Activated CD4-positive, alpha-beta T cell treated with anti-CD3 and anti-CD28 coated beads, Interleukin-2, amount 10 ng/mL, durations not matched to agents 7 days and 5 days (primary cell): Measurements from ENCODE around the gene BCL2L14. TPM values are rescaled to one million over a fixed set of nuclear protein-coding genes. Genes with fewer than 3 reads are reported as not detected.

Source experiments
- CTCF ChIA-PET: fragments of 350-600 bp; sonication (Branson Sonifier 250); formaldehyde crosslinking; loops from one replicate; lab custom pipeline; 2021; ENCODE audit warnings: antibody characterized with exemption; lab: Charles Lee
- POLR2A ChIA-PET: fragments of 350-600 bp; sonication (Branson Sonifier 250); formaldehyde crosslinking; loops from one replicate; lab custom pipeline; 2021; ENCODE audit warnings: antibody characterized with exemption; lab: Charles Lee
- DNase-seq: peaks from one replicate; pipeline ENCODE4 v3.0.0-alpha.2; 2020
- H3K27ac Mint-ChIP-seq: one replicate; pipeline ENCODE4 v1.8.0; 2021; ENCODE audit warnings: mild to moderate bottlenecking, moderate library complexity, mixed read lengths
- H3K27me3 Mint-ChIP-seq: one replicate; pipeline ENCODE4 v1.8.0; 2021; ENCODE audit warnings: mixed read lengths
- H3K36me3 Mint-ChIP-seq: one replicate; pipeline ENCODE4 v1.8.0; 2021; ENCODE audit warnings: low read depth, mixed read lengths
- H3K4me1 Mint-ChIP-seq: one replicate; pipeline ENCODE4 v1.8.0; 2021; ENCODE audit warnings: mixed read lengths
- H3K4me3 Mint-ChIP-seq: one replicate; pipeline ENCODE4 v1.8.0; 2021; ENCODE audit warnings: mild to moderate bottlenecking, moderate library complexity, mixed read lengths
- H3K9me3 Mint-ChIP-seq: one replicate; pipeline ENCODE4 v1.8.0; 2021; ENCODE audit warnings: mixed read lengths
- total RNA-seq, 2 experiments: library from RNA; stranded (reverse); gene quantifications; one replicate each; pipeline ENCODE4 v1.2.3, GENCODE V29; 2021

BCL2L14 gene
- total RNA-seq, result 1 to 10 TPM; 6.5 to 8.0 TPM

DNA sequence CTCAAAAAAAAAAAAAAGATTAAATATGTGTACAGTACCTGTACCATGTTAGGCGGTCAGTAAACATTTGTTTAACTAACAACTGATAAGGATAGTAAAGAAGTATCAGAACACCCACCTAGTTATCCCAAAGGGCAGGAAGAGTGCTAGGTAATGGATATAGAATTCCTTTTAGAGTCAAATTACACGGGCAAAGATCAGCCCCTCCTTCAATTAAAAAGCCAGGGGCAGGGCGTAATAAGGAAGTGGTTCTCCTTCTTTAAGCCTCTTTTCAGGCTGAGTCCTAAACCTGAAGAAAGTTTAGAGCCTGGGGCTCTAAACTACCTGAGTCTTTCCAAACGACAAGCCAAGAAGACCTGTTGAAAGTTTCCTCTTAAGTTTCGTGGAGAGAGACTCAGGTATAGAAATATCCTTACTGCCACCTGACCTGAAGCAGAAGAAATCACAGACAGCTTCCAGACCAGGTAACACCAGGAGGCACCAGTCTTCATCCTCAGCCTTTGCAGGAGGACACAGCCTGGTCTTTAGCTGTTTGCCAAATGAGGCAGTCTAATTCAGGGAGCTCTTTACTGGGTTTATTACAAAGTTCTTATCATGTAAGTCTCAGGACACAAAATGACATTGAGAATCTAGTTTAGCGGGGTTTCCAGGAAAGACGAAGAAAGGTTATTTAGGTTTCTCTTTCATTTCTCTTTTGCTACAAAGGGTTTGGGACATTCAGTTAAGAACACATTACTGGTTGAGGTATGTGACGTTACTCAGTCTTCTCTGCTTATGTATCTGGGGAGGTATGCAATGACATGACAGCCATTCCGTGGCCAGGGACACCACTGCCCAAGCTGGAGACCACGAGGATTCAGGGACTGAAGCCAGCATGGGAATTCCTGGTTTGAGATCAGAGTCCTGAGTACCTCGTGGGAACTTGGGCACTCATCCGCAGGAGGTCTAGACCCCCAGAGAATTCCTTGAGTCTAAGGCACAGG is at the start of gene BCL2L14:
TSS of gene BCL2L14 (plus strand) at position 266 of the 983 bp plus-strand sequence. CDS start 8,367 bp downstream, outside the sequence.
- Mint-ChIP-seq H3K4me3 (peak within 1 kb of the TSS; percentile 81), H3K27ac (peak within 1 kb of the TSS; percentile 90), H3K9me3 (no peaks in the 10 kb centered on the region), H3K27me3 (no peaks in the 10 kb centered on the region), H3K4me1 (peaks cover 36% of the 10 kb centered on the region), H3K36me3 (peaks cover 2% of the 10 kb centered on the region)
- ChIA-PET POLR2A (interaction anchor here (1.1 kb wide), 1 partner anchor 525 kb away, joined by 4 read pairs; no protein-coding TSS in a partner anchor), CTCF (interaction anchor here (0.6 to 1.6 kb wide), 3 partner anchors 10 to 630 kb away, joined by 5 to 7 read pairs (median 7); no protein-coding TSS in a partner anchor)
- DNase-seq, result peak; percentile 38

GRCh38 chr12:12022306-12022936 is 48.3 kb upstream of the BCL2L14 start:
- H3K36me3 Mint-ChIP-seq, result peaks cover 11% of the 10 kb centered on the region
- peak overlapping the region; percentile 77 for H3K27ac Mint-ChIP-seq
- no peak for DNase-seq
- peaks cover 38% of the 10 kb centered on the region for H3K4me1 Mint-ChIP-seq
- no peaks in the 10 kb centered on the region for H3K27me3 Mint-ChIP-seq
- H3K9me3 Mint-ChIP-seq, result peaks cover 10% of the 10 kb centered on the region
- ChIA-PET CTCF (interaction anchor here (0.6 to 1.0 kb wide), 3 partner anchors 11 to 680 kb away, joined by 3 to 6 read pairs (median 6); no protein-coding TSS in a partner anchor), POLR2A (no interaction called here)
- H3K4me3 Mint-ChIP-seq, result no peak overlapping the region

GRCh38 chr12:12023456-12023855 is 47.3 kb upstream of the BCL2L14 start:
- CTCF ChIA-PET, result no interaction called here
- no peaks in the 10 kb centered on the region for H3K27me3 Mint-ChIP-seq
- peaks cover 18% of the 10 kb centered on the region for H3K36me3 Mint-ChIP-seq
- POLR2A ChIA-PET, result no interaction called here
- H3K27ac Mint-ChIP-seq, result peak overlapping the region; percentile 26
- H3K4me1 Mint-ChIP-seq, result peaks cover 38% of the 10 kb centered on the region
- H3K4me3 Mint-ChIP-seq, result no peak overlapping the region
- peaks cover 16% of the 10 kb centered on the region for H3K9me3 Mint-ChIP-seq
- no peak for DNase-seq

- Mint-ChIP-seq H3K4me1 (peaks cover 39% of the 10 kb centered on the region), H3K9me3 (peaks cover 18% of the 10 kb centered on the region), H3K4me3 (no peak overlapping the region), H3K36me3 (peaks cover 19% of the 10 kb centered on the region), H3K27ac (peak overlapping the region; percentile 89), H3K27me3 (no peaks in the 10 kb centered on the region)
- CTCF ChIA-PET, result interaction anchor here (0.6 to 1.1 kb wide), 3 partner anchors 8 to 451 kb away, joined by 3 to 4 read pairs (median 3); no protein-coding TSS in a partner anchor
- peak; percentile 48 for DNase-seq
- POLR2A ChIA-PET, result no interaction called here
Observed at GRCh38 chr12:12024911-12025682, 45.6 kb upstream of the BCL2L14 start.

- H3K27me3 Mint-ChIP-seq, result no peaks in the 10 kb centered on the region
- no peak for DNase-seq
- no peak overlapping the region for H3K4me3 Mint-ChIP-seq
- H3K4me1 Mint-ChIP-seq, result peaks cover 39% of the 10 kb centered on the region
- ChIA-PET POLR2A (interaction anchor here (0.6 kb wide), 1 partner anchor 440 kb away, joined by 3 read pairs; no protein-coding TSS in a partner anchor), CTCF (interaction anchor here (0.6 to 1.1 kb wide), 3 partner anchors 17 to 452 kb away, joined by 3 to 4 read pairs (median 3); no protein-coding TSS in a partner anchor)
- peaks cover 18% of the 10 kb centered on the region for H3K9me3 Mint-ChIP-seq
- peaks cover 19% of the 10 kb centered on the region for H3K36me3 Mint-ChIP-seq
- peak overlapping the region; percentile 89 for H3K27ac Mint-ChIP-seq
Observed at GRCh38 chr12:12025799-12026386, 44.8 kb upstream of the BCL2L14 start.

- no peaks in the 10 kb centered on the region for H3K27me3 Mint-ChIP-seq
- DNase-seq, result no peak
- ChIA-PET POLR2A (no interaction called here), CTCF (interaction anchor here (0.5 to 0.6 kb wide), 2 partner anchors 270 to 1183 kb away, joined by 3 to 4 read pairs; no protein-coding TSS in a partner anchor)
- no peak overlapping the region for H3K4me3 Mint-ChIP-seq
- H3K4me1 Mint-ChIP-seq, result peaks cover 44% of the 10 kb centered on the region
- no peak overlapping the region for H3K27ac Mint-ChIP-seq
- peaks cover 18% of the 10 kb centered on the region for H3K9me3 Mint-ChIP-seq
- H3K36me3 Mint-ChIP-seq, result peaks cover 19% of the 10 kb centered on the region
Observed at GRCh38 chr12:12028668-12029402, 41.9 kb upstream of the BCL2L14 start.

DNA sequence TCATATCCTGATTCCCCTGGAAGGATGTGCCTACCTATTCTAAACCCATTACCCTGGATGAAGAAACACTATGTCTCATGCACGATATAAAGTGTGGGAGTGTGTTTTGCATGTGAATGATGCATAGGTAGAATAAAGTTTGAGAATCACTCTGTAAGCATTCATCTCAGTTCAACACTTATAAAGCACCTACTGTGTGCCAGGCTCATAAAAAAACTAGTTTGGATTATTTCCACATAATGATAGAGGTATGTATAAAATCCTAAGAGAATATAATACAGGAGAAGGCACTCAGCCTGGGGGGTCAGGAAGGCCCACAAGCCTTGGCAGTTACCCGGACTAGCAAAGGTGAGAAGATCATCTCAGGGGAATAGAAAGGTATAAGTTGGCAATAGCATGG is 41.1 kb upstream of the BCL2L14 start:
- H3K4me3 Mint-ChIP-seq, result no peak overlapping the region
- H3K36me3 Mint-ChIP-seq, result peaks cover 17% of the 10 kb centered on the region
- DNase-seq, result no peak
- CTCF ChIA-PET, result no interaction called here
- H3K4me1 Mint-ChIP-seq, result peaks cover 38% of the 10 kb centered on the region
- no peak overlapping the region for H3K27ac Mint-ChIP-seq
- POLR2A ChIA-PET, result no interaction called here
- no peaks in the 10 kb centered on the region for H3K27me3 Mint-ChIP-seq
- H3K9me3 Mint-ChIP-seq, result peaks cover 18% of the 10 kb centered on the region

DNA sequence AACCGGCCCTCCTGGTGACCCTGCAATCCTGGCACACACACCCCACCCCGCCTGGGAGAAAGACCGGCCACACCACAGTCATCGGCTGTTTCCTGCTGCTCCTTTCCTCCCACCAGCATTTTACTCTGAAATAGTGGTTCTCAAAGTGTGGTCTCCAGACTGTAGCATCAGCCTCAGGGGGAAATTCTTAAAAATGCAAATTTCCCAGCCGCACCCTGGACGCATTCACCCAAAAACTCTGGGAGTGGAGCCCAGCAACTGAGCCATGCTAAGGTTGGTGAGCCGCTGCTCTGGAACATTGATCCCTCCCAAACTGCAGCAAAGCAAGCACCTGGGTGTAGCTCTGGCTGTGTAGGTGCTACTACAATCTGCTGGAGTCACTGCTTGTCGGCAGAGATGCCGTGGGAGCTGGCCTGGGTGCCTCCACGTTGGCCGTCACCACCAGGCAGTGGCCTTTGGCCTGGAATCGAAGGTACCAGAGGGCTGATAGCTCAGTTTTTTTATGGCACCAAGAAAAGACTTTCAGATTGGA is 38.4 kb upstream of the BCL2L14 start:
- ChIA-PET CTCF (interaction anchor here (0.6 to 4.0 kb wide), 21 partner anchors 8 to 482 kb away, joined by 3 to 26 read pairs (median 4); partner anchors contain the start of gene BCL2L14), POLR2A (interaction anchor here (0.6 to 0.7 kb wide), 2 partner anchors 23 to 381 kb away, joined by 3 read pairs; no protein-coding TSS in a partner anchor)
- H3K9me3 Mint-ChIP-seq, result peaks cover 8% of the 10 kb centered on the region
- no peak for DNase-seq
- H3K4me3 Mint-ChIP-seq, result peak overlapping the region; percentile 63
- H3K4me1 Mint-ChIP-seq, result peaks cover 21% of the 10 kb centered on the region
- H3K36me3 Mint-ChIP-seq, result peaks cover 9% of the 10 kb centered on the region
- H3K27me3 Mint-ChIP-seq, result no peaks in the 10 kb centered on the region
- peak overlapping the region; percentile 78 for H3K27ac Mint-ChIP-seq

DNA sequence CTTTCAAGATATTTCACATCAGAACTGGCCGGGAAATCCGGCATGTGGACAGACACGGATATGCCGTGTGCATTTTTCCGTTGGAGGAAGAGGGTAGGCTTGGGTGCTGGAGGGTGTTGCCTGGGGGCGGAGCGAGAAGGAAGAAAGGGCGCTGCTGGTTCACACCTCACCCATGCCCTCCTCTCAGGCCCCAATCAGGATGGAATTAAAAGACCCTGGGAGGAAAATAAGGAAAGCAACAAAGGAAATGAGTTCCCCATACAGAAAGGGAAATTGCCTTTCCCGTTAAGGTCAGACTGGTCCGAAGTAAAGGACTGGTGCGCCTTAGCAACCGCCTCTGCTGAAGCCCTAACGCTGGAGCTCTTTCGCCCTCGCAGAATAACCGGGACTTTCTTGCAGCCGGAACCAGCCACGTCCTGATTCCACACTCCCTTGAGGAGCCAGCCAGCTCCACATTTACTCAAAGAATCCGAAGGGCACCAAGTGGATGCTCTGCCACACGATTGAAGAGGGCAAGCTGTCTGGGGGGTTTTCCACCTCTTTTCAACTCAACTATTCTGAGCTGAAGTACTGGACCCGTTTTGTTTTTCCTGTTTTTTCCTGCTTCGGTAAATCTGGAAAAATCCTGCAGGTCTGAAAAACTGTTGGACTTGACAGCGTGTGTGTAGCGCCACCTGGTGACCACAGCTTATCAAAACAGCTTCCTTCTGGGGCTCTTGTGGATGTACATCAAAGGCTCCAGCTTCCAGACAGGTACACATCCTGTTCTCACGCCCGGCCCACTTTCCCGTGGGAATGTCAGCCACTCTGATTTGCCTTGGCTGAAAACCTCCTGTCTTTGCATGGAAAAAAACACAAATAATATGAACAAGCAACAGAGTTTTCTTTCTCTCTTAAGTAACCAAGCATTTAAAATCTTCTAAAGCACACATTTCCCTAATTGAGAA is 37.6 kb upstream of the BCL2L14 start:
- H3K4me3 Mint-ChIP-seq, result peak overlapping the region; percentile 63
- H3K4me1 Mint-ChIP-seq, result peaks cover 21% of the 10 kb centered on the region
- peaks cover 4% of the 10 kb centered on the region for H3K36me3 Mint-ChIP-seq
- CTCF ChIA-PET, result interaction anchor here (0.6 to 4.0 kb wide), 38 partner anchors 9 to 487 kb away, joined by 3 to 26 read pairs (median 4); partner anchors contain the start of gene BCL2L14
- H3K27me3 Mint-ChIP-seq, result no peaks in the 10 kb centered on the region
- peak; percentile 72 for DNase-seq
- POLR2A ChIA-PET, result interaction anchor here (0.6 to 0.7 kb wide), 2 partner anchors 24 to 382 kb away, joined by 3 read pairs; no protein-coding TSS in a partner anchor
- H3K27ac Mint-ChIP-seq, result peak overlapping the region; percentile 78
- peaks cover 3% of the 10 kb centered on the region for H3K9me3 Mint-ChIP-seq

GRCh38 chr12:12033824-12034223 is 36.9 kb upstream of the BCL2L14 start:
- H3K9me3 Mint-ChIP-seq, result no peaks in the 10 kb centered on the region
- no peak overlapping the region for H3K27ac Mint-ChIP-seq
- peaks cover 21% of the 10 kb centered on the region for H3K4me1 Mint-ChIP-seq
- H3K36me3 Mint-ChIP-seq, result no peaks in the 10 kb centered on the region
- peaks cover 2% of the 10 kb centered on the region for H3K27me3 Mint-ChIP-seq
- ChIA-PET POLR2A (no interaction called here), CTCF (interaction anchor here (0.8 to 4.0 kb wide), 24 partner anchors 8 to 488 kb away, joined by 3 to 26 read pairs (median 4); partner anchors contain the start of gene BCL2L14)
- no peak for DNase-seq
- no peak overlapping the region for H3K4me3 Mint-ChIP-seq
